ENCODE results near the gene RANGRF. TPM values are rescaled to one million over a fixed set of nuclear protein-coding genes. Genes with fewer than 3 reads are reported as not detected.

The RANGRF gene
- total and polyA plus RNA-seq, 4 donors, result 15.5 to 60.1 (median 35.4) TPM

DNA sequence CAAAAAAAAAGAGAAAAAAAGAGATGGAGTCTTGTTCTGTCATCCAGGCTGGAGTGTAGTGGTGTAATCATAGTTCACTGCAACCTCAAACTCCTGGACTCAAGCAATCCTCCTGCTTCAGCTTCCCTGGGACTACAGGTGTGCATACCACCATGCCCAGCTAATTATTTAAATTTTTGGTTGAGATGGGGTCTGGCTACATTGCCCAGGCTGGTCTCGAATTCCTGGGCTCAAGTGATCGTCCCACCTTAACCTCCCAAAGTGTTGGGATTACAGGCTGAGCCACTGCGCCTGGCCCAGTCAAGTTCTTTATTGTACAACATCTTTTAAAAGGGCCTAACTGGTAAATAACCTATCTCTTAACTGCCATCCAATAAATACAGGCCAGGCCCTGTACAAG, 6.1 kb upstream of the RANGRF start:
- Histone ChIP-seq H3K27ac (ENCODE audit: low read depth in 1 of 2, low read length in 1 of 2) (no peak overlapping the region), H3K4me1 (ENCODE audit: control insufficient read depth in 5 of 5, insufficient read depth in 5 of 5, low read length in 5 of 5) (no peaks in the 10 kb centered on the region), H3K4me3 (no peak overlapping the region), H3K9me3 (ENCODE audit: control insufficient read depth in 4 of 4, insufficient read depth in 3 of 4, low read length in 3 of 4) (no peaks in the 10 kb centered on the region), H3K9ac (ENCODE audit: insufficient read depth in 1 of 2, low read length in 2 of 2) (no peak overlapping the region), H3K27me3 (ENCODE audit: control insufficient read depth in 3 of 3, insufficient read depth in 3 of 3, low read length in 2 of 3) (no peaks in the 10 kb centered on the region), H3K36me3 (ENCODE audit: control insufficient read depth in 4 of 4, insufficient read depth in 4 of 4, low read length in 4 of 4) (no peaks in the 10 kb centered on the region)
- ATAC-seq (ENCODE audit: insufficient read depth, low FRiP score) (no peak), DNase-seq (no peak)
- 56 to 78% methylated on average over 3 of the region's 3 CpGs for WGBS, 2 donors
- no peak for TF ChIP-seq CTCF (IDR thresholded peaks at IDR 0.05; ENCODE audit: control extremely low read depth, extremely low read depth)

- no peak for ATAC-seq (ENCODE audit: insufficient read depth, low FRiP score)
Observed at GRCh38 chr17:8283356-8283755, 5.1 kb upstream of the RANGRF start.

GRCh38 chr17:8284126-8284525, 4.3 kb upstream of the RANGRF start:
- no peaks in the 10 kb centered on the region for H3K27me3 ChIP-seq (ENCODE audit: control insufficient read depth in 3 of 3, insufficient read depth in 3 of 3, low read length in 2 of 3)
- no peak overlapping the region for H3K27ac ChIP-seq (ENCODE audit: low read depth in 1 of 2, low read length in 1 of 2)
- no peaks in the 10 kb centered on the region for H3K9me3 ChIP-seq (ENCODE audit: control insufficient read depth in 4 of 4, insufficient read depth in 3 of 4, low read length in 3 of 4)
- WGBS, 2 donors, result 85 to 89% methylated on average over 4 of the region's 4 CpGs
- no peak for TF ChIP-seq CTCF (IDR thresholded peaks at IDR 0.05; ENCODE audit: control extremely low read depth, extremely low read depth)
- H3K9ac ChIP-seq (ENCODE audit: insufficient read depth in 1 of 2, low read length in 2 of 2), result no peak overlapping the region
- no peak for ATAC-seq (ENCODE audit: insufficient read depth, low FRiP score)
- H3K4me3 ChIP-seq, result no peak overlapping the region
- H3K4me1 ChIP-seq (ENCODE audit: control insufficient read depth in 5 of 5, insufficient read depth in 5 of 5, low read length in 5 of 5), result peaks cover 0 to 9% (median under 1%) of the 10 kb centered on the region in 5 donors
- no peaks in the 10 kb centered on the region for H3K36me3 ChIP-seq (ENCODE audit: control insufficient read depth in 4 of 4, insufficient read depth in 4 of 4, low read length in 4 of 4)
- no peak for DNase-seq

More at GRCh38 chr17:8283356-8283755, 5.1 kb upstream of the RANGRF start:
- no peaks in the 10 kb centered on the region for H3K36me3 ChIP-seq (ENCODE audit: control insufficient read depth in 4 of 4, insufficient read depth in 4 of 4, low read length in 4 of 4)
- no peak for TF ChIP-seq CTCF (IDR thresholded peaks at IDR 0.05; ENCODE audit: control extremely low read depth, extremely low read depth)
- no peak for DNase-seq
- H3K9ac ChIP-seq (ENCODE audit: insufficient read depth in 1 of 2, low read length in 2 of 2), result no peak overlapping the region
- H3K9me3 ChIP-seq (ENCODE audit: control insufficient read depth in 4 of 4, insufficient read depth in 3 of 4, low read length in 3 of 4), result no peaks in the 10 kb centered on the region
- H3K27ac ChIP-seq (ENCODE audit: low read depth in 1 of 2, low read length in 1 of 2), result no peak overlapping the region
- WGBS, 2 donors, result 68 to 84% methylated on average over 4 of the region's 4 CpGs
- H3K4me1 ChIP-seq (ENCODE audit: control insufficient read depth in 5 of 5, insufficient read depth in 5 of 5, low read length in 5 of 5), result peaks cover 0 to 7% (median 0%) of the 10 kb centered on the region in 5 donors
- no peaks in the 10 kb centered on the region for H3K27me3 ChIP-seq (ENCODE audit: control insufficient read depth in 3 of 3, insufficient read depth in 3 of 3, low read length in 2 of 3)
- H3K4me3 ChIP-seq, result no peak overlapping the region

Measured in lung (tissue), 12 donors.